Activated B cell treated with CpG ODN at 0.5 μM for 24 hours (primary cell): ENCODE results near the gene GANAB. TPM values are rescaled to one million over a fixed set of nuclear protein-coding genes. Genes with fewer than 3 reads are reported as not detected.
"Not testable (repeated sequence)": the region's sequence is repeated elsewhere in the genome, so short reads cannot be mapped to it uniquely, and the experiment has no call there.

ENCODE experiments used
- ATAC-seq: fragments of 200-7000 bp; cut with Tn5 transposase; one replicate; pipeline ENCODE4 v1.10.0; 2021; ENCODE audit warnings: low read depth, mild to moderate bottlenecking, moderate library complexity
- CTCF ChIA-PET: fragments of 350-600 bp; sonication (Branson Sonifier 250); formaldehyde crosslinking; loops from one replicate; lab custom pipeline; 2021; ENCODE audit warnings: antibody characterized with exemption; lab: Charles Lee
- POLR2A ChIA-PET: fragments of 350-600 bp; sonication (Branson Sonifier 250); formaldehyde crosslinking; loops from one replicate; lab custom pipeline; 2021; ENCODE audit warnings: antibody characterized with exemption; lab: Charles Lee
- DNase-seq: peaks from one replicate; pipeline ENCODE4 v3.0.0; 2022
- H3K27ac Mint-ChIP-seq: one replicate; pipeline ENCODE4 v1.8.0; 2020; ENCODE audit warnings: mixed read lengths
- H3K27me3 Mint-ChIP-seq: one replicate; pipeline ENCODE4 v1.8.0; 2021; ENCODE audit warnings: mixed read lengths
- H3K36me3 Mint-ChIP-seq: one replicate; pipeline ENCODE4 v1.8.0; 2021; ENCODE audit warnings: low read depth, mixed read lengths
- H3K4me1 Mint-ChIP-seq: one replicate; pipeline ENCODE4 v1.8.0; 2021; ENCODE audit warnings: mixed read lengths
- H3K4me3 Mint-ChIP-seq: one replicate; pipeline ENCODE4 v1.8.0; 2020; ENCODE audit warnings: mild to moderate bottlenecking, mixed read lengths
- H3K9me3 Mint-ChIP-seq: one replicate; pipeline ENCODE4 v1.8.0; 2020; ENCODE audit warnings: mixed read lengths
- intact Hi-C: fragments of 100-400 bp; cut with micrococcal nuclease; formaldehyde crosslinking; loops from one replicate; pipeline ENCODE4 v1.15.1; 2024
- total RNA-seq: library from RNA; stranded (reverse); gene quantifications from 2 replicates; pipeline ENCODE4 v1.2.3, GENCODE V29; 2022
- TF ChIP-seq, protein P1 (sequence below): fragments of 200-600 bp; IDR thresholded peaks from one replicate; pipeline ENCODE4 v1.8.0; 2022; ENCODE audit warnings: antibody characterized with exemption, mild to moderate bottlenecking

The GANAB gene
- total RNA-seq, 1 donor from 2014 or later = 187 TPM

DNA sequence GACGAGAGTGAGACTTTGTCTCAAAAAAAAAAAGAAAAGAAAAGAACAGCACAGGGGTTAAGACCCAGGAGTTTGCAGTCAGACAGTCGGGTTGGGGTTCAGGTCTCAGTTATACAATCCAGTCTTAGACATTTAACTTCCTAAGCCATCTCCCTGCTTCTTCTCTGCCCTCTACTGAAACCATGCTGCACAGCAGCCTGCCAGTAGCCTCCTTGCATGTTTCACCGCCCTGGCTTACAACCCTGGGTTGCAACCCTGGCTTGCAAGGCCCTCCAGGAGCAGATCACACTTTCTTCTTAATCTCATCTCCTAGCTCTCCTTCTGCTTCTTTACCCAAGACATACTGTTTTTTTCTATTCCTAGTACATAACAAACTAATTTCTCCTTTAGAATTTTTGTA, 18.7 kb downstream of the GANAB start:
- no peak overlapping the region for H3K27ac Mint-ChIP-seq
- H3K27me3 Mint-ChIP-seq = no peaks in the 10 kb centered on the region
- intact Hi-C loops = loop anchor here (2.0 kb wide), 1 partner anchor 13 kb away; no protein-coding TSS in a partner anchor
- H3K4me1 Mint-ChIP-seq = no peaks in the 10 kb centered on the region
- H3K9me3 Mint-ChIP-seq = no peaks in the 10 kb centered on the region
- H3K36me3 Mint-ChIP-seq = peaks cover 74% of the 10 kb centered on the region
- H3K4me3 Mint-ChIP-seq = no peak overlapping the region
- POLR2A ChIA-PET = interaction anchor here (1.1 kb wide), 1 partner anchor 19 kb away, joined by 3 read pairs; the partner anchor contains the start of gene GANAB
- CTCF ChIA-PET = no interaction called here
- TF ChIP-seq, protein P1, sequence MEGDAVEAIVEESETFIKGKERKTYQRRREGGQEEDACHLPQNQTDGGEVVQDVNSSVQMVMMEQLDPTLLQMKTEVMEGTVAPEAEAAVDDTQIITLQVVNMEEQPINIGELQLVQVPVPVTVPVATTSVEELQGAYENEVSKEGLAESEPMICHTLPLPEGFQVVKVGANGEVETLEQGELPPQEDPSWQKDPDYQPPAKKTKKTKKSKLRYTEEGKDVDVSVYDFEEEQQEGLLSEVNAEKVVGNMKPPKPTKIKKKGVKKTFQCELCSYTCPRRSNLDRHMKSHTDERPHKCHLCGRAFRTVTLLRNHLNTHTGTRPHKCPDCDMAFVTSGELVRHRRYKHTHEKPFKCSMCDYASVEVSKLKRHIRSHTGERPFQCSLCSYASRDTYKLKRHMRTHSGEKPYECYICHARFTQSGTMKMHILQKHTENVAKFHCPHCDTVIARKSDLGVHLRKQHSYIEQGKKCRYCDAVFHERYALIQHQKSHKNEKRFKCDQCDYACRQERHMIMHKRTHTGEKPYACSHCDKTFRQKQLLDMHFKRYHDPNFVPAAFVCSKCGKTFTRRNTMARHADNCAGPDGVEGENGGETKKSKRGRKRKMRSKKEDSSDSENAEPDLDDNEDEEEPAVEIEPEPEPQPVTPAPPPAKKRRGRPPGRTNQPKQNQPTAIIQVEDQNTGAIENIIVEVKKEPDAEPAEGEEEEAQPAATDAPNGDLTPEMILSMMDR = no peak
- no peak for DNase-seq
- peak; percentile 42 for ATAC-seq

DNA sequence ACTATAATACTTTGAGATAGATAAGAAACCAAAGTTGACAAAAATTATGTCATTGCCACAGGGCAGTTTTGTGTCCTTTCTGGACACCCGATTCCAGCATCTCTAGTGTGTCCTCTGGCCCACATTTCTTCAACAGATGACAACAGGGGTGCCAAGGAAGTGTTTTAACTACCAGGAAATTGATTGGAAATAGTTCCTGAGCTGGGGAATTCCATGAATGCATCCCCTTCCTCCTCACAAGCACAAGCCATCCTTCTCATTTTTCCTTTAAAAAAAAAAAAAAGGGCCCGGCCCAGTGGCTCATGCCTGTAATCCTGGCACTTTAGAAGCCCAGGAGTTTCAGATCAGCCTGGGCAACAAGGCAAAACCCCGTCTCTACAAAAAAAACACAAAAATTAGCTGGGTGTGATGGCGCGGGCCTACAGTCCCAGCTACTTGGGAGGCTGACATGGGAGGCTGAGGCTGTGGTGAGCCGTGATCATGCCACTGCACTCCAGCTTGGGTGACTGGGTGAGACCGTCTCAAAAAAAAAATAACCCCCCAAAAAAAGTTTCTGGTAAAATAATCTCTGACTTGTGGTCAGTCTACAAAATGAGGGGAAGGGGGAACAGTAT, 23.8 kb downstream of the GANAB start:
- H3K27ac Mint-ChIP-seq = peak overlapping the region; percentile 93
- ATAC-seq (no peak), DNase-seq (no peak)
- H3K4me3 Mint-ChIP-seq = peak overlapping the region; percentile 90
- POLR2A ChIA-PET = interaction anchor here (0.7 to 5.1 kb wide), 31 partner anchors 7 to 259 kb away, joined by 3 to 109 read pairs (median 5); partner anchors contain the start of genes C11orf98, CSKMT, EEF1G and EML3
- peaks cover 45% of the 10 kb centered on the region for H3K36me3 Mint-ChIP-seq
- H3K4me1 Mint-ChIP-seq = peaks cover 19% of the 10 kb centered on the region
- no peaks in the 10 kb centered on the region for H3K27me3 Mint-ChIP-seq
- TF ChIP-seq, protein P1 = no peak
- H3K9me3 Mint-ChIP-seq = no peaks in the 10 kb centered on the region
- intact Hi-C loops = loop anchor here (1.0 kb wide), 7 partner anchors 10 to 106 kb away; partner anchors contain the start of genes C11orf98, CSKMT, EML3 and GANAB
- CTCF ChIA-PET = interaction anchor here (0.6 to 2.7 kb wide), 4 partner anchors 11 to 53 kb away, joined by 3 to 16 read pairs (median 5); partner anchors contain the start of gene TUT1

DNA sequence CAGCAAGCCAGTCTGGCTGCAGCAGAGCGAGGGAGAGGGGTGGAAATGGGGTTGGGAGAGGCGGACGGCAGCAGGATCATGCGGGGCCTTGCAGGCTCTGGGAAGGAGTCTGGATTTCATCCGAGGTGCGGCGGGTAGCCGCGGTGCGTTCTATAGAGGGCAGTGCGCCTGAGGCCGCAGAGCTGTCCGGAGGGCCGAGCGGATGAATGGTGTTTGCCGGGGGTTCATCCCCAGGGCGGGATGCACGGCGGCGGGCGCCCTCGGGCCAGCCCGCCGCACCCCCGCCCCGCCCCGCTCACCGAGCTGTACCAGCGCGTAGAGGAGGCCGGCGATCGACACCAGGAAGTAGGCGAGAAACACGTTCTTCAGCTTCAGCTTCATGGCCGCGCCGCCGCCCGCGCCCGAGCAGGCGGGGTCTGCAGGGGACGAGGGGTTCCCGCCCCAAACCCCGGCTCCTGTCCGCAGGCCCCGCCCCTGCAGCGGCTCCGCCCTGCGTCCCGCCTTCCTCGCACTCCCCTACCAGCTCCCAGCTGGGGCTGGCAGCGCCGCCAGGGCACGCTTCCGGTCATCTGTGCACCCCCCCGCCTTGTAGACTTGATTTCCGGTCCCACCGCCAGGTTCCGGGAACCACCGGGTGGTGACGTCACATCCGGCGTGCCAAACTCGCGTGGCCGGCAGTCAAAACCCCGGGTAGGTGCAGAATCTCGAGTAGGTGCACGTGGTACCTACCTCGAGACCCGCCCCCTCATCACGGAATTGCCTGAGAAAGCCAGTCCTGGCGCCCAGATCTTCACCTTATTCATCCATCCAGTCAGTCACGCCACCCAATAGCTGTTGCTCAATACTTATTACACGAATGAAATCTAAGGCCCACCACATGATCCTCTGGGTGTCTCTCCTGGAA, 24.6 kb downstream of the GANAB start, which contains the start of gene B3GAT3:
TSS of gene B3GAT3 (minus strand) at position 420 of the 904 bp plus-strand sequence. CDS start at position 381, 39 bp downstream.
- peaks cover 42% of the 10 kb centered on the region for H3K36me3 Mint-ChIP-seq
- CTCF ChIA-PET = interaction anchor here (0.6 to 2.7 kb wide), 7 partner anchors 10 to 197 kb away, joined by 3 to 16 read pairs (median 3); partner anchors contain the start of gene TUT1
- ATAC-seq (peak; percentile 92), DNase-seq (peak; percentile 93)
- H3K4me3 Mint-ChIP-seq = peak within 1 kb of the TSS; percentile 90
- no peaks in the 10 kb centered on the region for H3K27me3 Mint-ChIP-seq
- peak within 1 kb of the TSS; percentile 93 for H3K27ac Mint-ChIP-seq
- H3K9me3 Mint-ChIP-seq = no peaks in the 10 kb centered on the region
- POLR2A ChIA-PET = interaction anchor here (0.5 to 5.1 kb wide), 41 partner anchors 8 to 260 kb away, joined by 3 to 109 read pairs (median 5); partner anchors contain the start of genes C11orf98, CSKMT, EEF1G and EML3
- H3K4me1 Mint-ChIP-seq = peaks cover 19% of the 10 kb centered on the region
- intact Hi-C loops = loop anchor here (1.0 kb wide), 7 partner anchors 10 to 106 kb away; partner anchors contain the start of genes C11orf98, CSKMT, EML3 and GANAB
- TF ChIP-seq, protein P1 = no peak

DNA sequence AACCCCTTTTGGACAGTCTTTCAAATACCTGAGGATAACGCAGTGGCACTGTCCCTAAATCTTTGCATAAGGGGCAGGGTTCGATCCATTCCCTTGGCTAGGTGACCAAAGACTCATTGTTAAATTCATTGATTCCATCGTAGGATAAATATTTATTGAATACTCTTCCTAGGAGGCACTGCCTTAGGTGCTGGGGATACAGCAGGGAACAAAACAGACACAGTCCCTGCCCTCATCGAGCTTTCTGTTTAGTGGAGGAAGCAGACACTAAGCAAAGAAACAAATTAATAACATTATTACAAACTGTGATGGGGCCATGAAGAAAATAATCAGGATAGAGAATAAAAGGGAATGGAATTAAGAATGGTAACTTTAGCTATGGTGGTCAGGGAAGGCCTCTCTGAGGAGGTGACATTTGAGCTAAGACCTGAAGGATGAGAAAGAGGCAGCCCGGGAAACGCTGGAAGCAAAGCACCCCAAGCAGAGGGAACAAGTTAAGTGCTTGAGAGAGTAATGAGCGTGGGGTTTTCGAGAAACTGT, 25.3 kb downstream of the GANAB start:
- TF ChIP-seq, protein P1 = no peak
- ATAC-seq = no peak
- peak overlapping the region; percentile 83 for H3K27ac Mint-ChIP-seq
- H3K4me3 Mint-ChIP-seq = peak overlapping the region; percentile 90
- no peaks in the 10 kb centered on the region for H3K9me3 Mint-ChIP-seq
- ChIA-PET CTCF (interaction anchor here (0.9 to 2.7 kb wide), 5 partner anchors 9 to 196 kb away, joined by 3 to 16 read pairs (median 3); partner anchors contain the start of gene TUT1), POLR2A (interaction anchor here (0.5 to 5.1 kb wide), 27 partner anchors 9 to 260 kb away, joined by 3 to 109 read pairs (median 5); partner anchors contain the start of genes C11orf98, CSKMT, EEF1G and EML3)
- intact Hi-C loops = no loop called here
- peaks cover 42% of the 10 kb centered on the region for H3K36me3 Mint-ChIP-seq
- no peak for DNase-seq
- no peaks in the 10 kb centered on the region for H3K27me3 Mint-ChIP-seq
- peaks cover 19% of the 10 kb centered on the region for H3K4me1 Mint-ChIP-seq

DNA sequence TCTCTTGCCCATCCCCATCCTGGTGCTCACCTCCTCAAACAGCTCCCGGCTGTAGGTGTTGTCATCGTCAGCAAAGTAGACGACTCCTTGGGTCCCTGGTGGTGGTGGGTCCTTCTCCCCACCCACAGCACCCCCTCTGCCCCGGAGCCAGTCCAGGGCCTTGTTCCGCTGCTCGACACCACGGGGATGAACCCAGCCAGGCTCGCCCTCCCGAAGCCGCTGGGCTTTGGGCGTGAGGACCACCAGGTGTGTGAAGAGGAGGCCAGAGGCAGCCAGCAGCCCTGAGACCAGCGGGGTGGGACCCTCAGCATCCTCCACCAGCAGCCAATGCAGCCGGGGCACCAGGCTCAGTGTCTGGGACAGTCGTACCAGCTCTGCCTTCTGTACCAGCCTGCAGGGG, 29.5 kb downstream of the GANAB start:
- H3K27ac Mint-ChIP-seq, intact Hi-C loops, H3K27me3 Mint-ChIP-seq, POLR2A ChIA-PET, H3K9me3 Mint-ChIP-seq, DNase-seq, CTCF ChIA-PET, H3K4me3 Mint-ChIP-seq, ATAC-seq: not testable (repeated sequence)
- peaks cover 15% of the 10 kb centered on the region for H3K4me1 Mint-ChIP-seq
- H3K36me3 Mint-ChIP-seq = peaks cover 36% of the 10 kb centered on the region
